ACHN (cell line): ENCODE results near the gene ENDOD1.

ENCODE experiments used
- DNase-seq: peaks from one replicate; pipeline ENCODE4 v3.0.0-alpha.2; 2015
- in situ Hi-C: cut with HindIII; loops from 2 replicates; pipeline ENCODE4 v1.10.0; 2017; ENCODE audit warnings: low sequenced_read_pairs, low pct_ligation_motif_present, low pct_unique_long_range_greater_than_20kb

ENDOD1 gene

DNA sequence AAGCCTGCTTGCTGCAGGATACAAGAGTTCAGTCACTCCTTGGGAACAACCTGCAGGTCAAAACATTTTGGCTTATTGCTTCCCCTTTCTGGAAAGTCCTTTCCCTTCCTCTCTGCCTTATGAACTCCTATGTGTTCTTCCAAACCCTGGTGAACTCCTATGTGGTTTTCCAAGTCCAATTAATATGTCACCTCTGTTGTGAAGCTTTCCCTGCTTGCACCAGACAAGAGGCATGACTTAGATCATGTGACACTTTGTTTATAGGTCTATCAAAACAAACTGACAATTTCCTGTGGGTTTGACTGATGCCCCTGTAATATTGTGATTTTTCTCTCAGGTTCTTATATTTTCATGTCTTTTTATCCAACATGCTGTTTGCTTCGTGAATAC, 64.2 kb downstream of the ENDOD1 start:
- no peak for DNase-seq
- in situ Hi-C loops, result no loop called here

DNA sequence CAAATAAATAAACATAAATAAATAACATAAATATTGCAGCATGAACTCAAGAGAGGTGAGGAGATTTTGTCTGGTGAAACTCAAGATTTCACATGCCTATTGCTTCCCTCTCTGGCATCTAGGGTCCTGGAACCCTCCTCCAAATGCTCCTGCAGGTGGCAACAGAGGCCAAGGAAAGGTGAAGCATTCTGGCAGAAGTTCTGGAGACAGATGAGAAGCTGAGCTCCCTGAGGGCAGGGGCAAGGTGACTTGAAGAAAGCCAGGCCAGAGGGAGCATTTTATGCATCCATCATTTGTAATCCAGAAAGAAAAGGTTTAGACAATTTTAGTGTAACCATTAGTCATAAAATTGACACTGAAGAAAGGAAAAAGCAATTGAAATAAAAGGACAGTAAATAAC, 64.9 kb downstream of the ENDOD1 start:
- DNase-seq, result peak; percentile 48
- in situ Hi-C loops, result no loop called here

DNA sequence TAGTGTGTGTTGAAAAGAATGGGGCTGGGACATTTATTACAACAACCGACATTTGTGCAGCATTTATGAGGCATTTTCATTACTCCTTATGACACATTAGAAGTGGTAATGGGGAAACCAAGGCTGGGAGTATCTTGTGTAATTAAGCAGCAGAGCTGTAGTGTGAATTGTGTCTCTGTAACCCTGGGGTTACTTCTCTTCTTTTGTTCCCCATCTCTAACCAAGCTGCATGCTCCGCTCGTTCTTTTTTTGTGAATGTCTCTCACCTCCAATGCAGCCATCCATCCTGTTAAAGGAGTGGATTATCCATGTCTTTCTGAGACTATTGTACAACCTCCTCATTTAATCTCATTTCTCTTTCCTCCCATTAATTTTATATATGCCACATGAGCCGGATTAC, 65.7 kb downstream of the ENDOD1 start:
- in situ Hi-C loops, result no loop called here
- no peak for DNase-seq

DNA sequence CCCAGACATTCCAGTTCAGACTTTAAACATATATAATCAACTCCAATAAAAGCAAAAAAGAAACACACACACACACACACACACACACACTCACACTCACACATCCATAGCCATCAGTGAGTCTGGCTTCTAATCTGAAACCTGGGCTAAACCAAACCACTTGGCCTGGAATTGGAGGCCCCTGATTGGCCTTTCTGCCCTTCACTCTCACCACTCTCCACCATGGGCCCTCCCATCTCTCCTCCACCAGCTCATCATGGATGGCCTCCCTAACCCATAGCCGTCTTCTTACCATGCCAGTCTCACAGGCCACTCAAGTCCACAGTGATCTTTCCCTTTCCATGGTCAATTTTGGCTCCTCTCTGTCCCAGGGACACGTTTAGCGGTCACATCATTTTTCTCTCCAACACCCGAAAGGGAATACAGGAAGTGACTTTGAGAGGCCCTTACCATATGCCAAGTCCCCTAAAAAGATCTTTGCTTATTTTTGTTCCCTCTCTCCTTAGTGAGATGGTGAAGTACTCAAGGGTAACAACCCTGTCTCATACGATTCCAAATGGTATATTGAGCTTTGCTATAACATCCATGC, 66.6 kb downstream of the ENDOD1 start:
- in situ Hi-C loops, result no loop called here
- DNase-seq, result no peak

DNA sequence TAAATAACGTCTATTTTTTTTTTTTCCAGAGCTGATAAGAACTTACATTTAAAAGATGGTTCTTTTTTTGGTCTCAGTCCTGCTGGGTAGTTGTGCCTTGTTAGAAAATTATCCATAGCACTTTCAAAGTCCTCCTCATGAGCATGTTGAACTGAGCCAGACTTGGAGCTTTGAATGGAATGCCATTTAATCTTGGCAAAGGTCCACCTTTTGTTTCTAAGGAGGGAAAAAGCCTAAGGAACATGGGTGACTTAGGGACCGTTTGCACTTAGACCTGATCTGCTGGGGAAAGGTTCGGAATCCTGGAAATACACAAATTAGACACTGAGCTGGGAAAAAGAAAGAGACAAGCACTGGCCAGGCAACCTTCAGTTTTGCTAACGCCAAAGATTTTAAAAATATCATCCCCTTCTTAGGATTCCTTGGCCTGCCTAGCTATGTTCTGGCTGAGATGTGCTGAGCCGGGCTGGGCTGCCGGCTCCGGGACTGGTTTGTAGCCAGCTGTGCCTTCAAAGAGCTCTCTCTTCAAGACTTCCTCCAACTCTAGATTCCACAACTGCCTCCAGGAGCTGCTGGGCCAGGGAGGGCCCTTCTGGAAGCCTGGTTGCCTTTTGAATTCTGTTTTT, 67.4 kb downstream of the ENDOD1 start:
- in situ Hi-C loops, result no loop called here
- no peak for DNase-seq

DNA sequence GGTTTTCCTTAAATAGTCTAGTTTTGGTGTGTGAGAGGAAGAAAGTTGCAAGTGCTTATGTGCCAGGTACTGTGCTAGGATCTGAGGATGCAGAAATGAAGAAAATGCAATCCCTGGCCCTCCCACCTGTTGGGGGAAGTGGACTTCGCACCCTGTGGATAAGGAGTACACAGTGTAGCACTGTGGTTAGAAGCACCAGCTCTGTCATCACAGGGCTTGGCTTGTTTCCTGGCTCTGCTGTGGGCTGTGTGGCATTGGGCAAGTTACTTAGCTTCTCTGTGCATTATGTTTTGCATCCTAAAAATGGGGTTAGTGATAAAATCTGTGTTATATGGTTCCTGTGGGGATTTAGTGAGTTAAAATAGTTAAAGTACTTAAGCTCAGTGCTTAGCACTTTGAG, 68.2 kb downstream of the ENDOD1 start:
- in situ Hi-C loops, result no loop called here
- DNase-seq, result no peak

DNA sequence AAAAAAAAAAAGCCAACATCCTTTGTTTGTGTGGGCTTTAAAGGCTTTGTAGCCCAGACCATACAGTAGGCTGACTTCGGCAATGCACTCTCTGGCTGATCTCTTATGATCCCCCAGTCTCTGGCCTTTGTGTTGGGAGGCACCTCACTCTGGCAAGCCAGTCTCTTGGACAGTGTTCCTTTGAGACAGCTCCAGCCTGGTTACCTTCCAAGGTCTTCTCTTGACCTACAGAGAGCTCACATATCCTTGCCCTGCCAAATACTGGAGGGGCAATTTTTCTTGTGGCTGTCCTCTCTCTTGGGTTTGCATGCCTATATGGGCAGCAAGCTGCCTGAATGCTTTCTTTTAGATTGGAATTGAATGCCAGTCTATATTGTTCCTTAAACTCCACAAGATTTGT, 71.6 kb downstream of the ENDOD1 start:
- no peak for DNase-seq
- in situ Hi-C loops, result no loop called here

DNA sequence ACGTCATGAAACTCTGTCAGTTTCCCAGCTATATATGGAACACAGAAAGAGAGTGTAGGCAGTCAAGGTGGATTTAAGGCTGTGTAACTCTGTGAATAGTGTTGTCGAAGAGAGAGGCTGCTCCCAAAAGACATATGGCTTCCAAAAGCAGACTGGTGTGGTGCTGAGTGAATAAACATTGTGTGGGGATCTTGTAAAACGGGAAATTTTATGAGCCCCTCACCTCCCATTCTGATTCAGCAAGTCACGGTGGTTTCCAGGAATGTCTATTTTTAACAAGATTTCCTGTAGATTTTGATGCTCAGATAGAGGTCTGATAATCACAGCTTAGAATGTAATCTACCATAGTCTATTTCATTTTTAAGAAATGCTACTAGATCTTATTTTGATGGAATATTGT, 73.5 kb downstream of the ENDOD1 start:
- in situ Hi-C loops, result no loop called here
- no peak for DNase-seq

DNA sequence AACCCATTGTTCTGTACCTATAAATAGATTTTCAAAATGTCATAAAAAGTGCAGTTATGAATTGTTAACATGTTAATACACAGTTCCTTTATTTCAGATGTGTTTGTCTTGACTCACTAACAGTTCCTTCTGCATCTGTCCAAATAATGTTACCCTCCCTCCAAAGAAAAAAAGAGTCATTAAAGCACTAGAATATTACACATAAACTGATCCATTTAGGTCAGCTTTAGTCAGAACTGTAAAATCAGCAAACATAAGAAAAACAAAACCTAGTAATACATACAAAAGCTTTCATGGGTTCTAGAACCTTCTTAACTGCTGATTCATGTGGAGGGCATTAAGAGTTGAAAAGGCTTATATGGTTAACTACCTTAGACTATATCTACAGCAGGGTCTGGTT, 76.0 kb downstream of the ENDOD1 start:
- DNase-seq, result no peak
- in situ Hi-C loops, result no loop called here

DNA sequence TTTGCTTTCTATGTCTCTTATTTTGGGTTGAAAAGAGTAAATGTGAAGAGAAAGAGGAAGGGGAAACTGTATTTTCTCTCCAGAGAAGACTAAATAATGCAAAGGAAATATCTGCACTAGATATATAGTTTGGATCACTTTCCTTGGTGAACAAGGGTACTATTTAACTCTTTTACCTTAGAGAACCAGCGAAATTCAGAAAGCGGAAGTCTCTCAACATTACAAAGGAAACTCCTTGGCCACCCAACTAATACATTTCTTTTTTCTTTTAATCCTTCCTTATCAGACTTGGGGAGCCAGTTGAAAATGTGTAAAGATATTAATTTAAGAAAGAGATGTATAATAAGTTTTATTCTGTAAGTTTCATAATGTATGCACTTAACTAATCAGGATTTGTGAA, 77.1 kb downstream of the ENDOD1 start:
- in situ Hi-C loops, result no loop called here
- no peak for DNase-seq

DNA sequence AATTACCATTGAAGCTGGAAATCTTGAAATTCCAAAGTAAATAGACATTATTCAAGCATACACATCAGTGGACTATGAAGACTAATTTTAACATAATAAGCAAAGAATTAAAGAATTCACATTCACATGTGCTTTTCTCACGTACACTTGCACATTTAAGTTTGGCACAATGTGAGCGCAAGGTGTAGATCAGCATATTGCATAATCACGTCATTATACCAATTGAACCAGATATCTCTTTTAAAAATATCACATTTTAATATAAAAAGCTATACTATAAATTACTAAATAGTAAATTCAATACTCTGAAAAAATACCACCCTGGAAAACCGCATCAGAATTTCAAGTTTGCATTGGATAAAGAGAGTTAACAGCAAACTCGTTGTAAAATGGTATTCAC, 80.6 kb downstream of the ENDOD1 start:
- no peak for DNase-seq
- in situ Hi-C loops, result no loop called here

DNA sequence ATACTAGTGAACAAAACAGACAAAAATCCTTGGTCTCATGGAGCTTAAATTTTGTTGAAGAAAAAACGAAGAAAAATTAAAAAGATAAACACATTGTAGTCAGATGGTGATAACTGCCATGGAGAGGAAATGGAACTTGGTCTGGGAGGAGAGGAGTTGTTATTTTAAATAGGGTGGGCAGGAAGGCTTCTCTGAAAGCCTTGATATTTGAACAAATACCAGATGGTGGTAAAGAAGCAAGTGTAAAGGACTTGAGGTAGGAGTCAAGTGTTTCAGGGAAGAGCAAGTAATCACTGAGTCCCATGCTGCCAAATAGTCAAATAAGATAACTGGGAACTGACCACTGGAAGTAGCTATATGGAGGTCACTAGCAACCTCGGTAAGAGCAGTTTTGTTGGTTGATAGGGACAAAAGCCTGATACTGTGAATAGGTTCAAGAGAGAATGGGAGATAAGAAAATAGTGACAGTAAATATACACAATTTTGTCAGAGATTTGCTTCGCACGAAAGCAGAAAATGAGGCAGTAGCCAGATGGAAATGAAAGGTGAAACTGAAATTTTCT, 86.3 kb downstream of the ENDOD1 start:
- no peak for DNase-seq
- in situ Hi-C loops, result no loop called here
